HEK293T (cell line): ENCODE results near the gene MFRP.

Experiments
- CTCF ChIA-PET: fragments of 350-600 bp; formaldehyde crosslinking; extraction: SDS; loops from one replicate; lab custom pipeline; 2021; ENCODE audit warnings: antibody characterized with exemption, inconsistent platforms; lab: Yijun Ruan, JAX
- POLR2A ChIA-PET: fragments of 350-600 bp; formaldehyde crosslinking; extraction: SDS; loops from one replicate; lab custom pipeline; 2020; ENCODE audit warnings: antibody characterized with exemption, inconsistent platforms; lab: Yijun Ruan, JAX
- DNase-seq: peaks from one replicate; pipeline ENCODE4 v3.0.0; 2012; ENCODE audit warnings: mixed read lengths; ENCODE audit errors: extremely low spot score
- ARNT ChIP-seq: fragments of 450-650 bp; IDR thresholded peaks from 2 replicates; pipeline ENCODE4 v1.6.1; 2017; ENCODE audit warnings: mild to moderate bottlenecking
- BHLHE40 ChIP-seq: fragments of 450-650 bp; IDR thresholded peaks from 2 replicates; pipeline ENCODE4 v1.6.1; 2016; ENCODE audit warnings: mild to moderate bottlenecking, moderate library complexity, borderline replicate concordance
- CTBP1 ChIP-seq: fragments of 450-650 bp; IDR thresholded peaks from 2 replicates; pipeline ENCODE4 v1.6.1; 2016; ENCODE audit warnings: borderline replicate concordance
- ELF4 ChIP-seq: fragments of 450-650 bp; IDR thresholded peaks from 2 replicates; pipeline ENCODE4 v1.6.1; 2017; ENCODE audit warnings: antibody characterized with exemption
- FOXA1 ChIP-seq: fragments of 450-650 bp; IDR thresholded peaks from 2 replicates; pipeline ENCODE4 v1.6.1; 2016; ENCODE audit warnings: mild to moderate bottlenecking
- FOXK2 ChIP-seq: fragments of 450-650 bp; IDR thresholded peaks from 2 replicates; pipeline ENCODE4 v1.6.1; 2016; ENCODE audit warnings: mild to moderate bottlenecking
- FOXM1 ChIP-seq: fragments of 450-650 bp; IDR thresholded peaks from 2 replicates; pipeline ENCODE4 v1.6.1; 2017; ENCODE audit warnings: mild to moderate bottlenecking, borderline replicate concordance
- HDGF ChIP-seq: fragments of 450-650 bp; IDR thresholded peaks from 2 replicates; pipeline ENCODE4 v1.6.1; 2017; ENCODE audit warnings: antibody characterized with exemption, borderline replicate concordance
- L3MBTL2 ChIP-seq: fragments of 450-650 bp; conservative IDR thresholded peaks from 2 replicates; pipeline ENCODE4 v1.6.1; 2016; ENCODE audit warnings: mild to moderate bottlenecking
- LEF1 ChIP-seq: fragments of 450-650 bp; IDR thresholded peaks from 2 replicates; pipeline ENCODE4 v1.6.1; 2017; ENCODE audit warnings: mild to moderate bottlenecking, borderline replicate concordance
- NFRKB ChIP-seq: fragments of 450-650 bp; IDR thresholded peaks from 2 replicates; pipeline ENCODE4 v1.6.1; 2016; ENCODE audit warnings: mild to moderate bottlenecking, moderate library complexity
- SP1 ChIP-seq: fragments of 450-650 bp; IDR thresholded peaks from 2 replicates; pipeline ENCODE4 v1.6.1; 2017
- SUZ12 ChIP-seq: fragments of 450-650 bp; IDR thresholded peaks from 2 replicates; pipeline ENCODE4 v1.6.1; 2016; ENCODE audit warnings: mild to moderate bottlenecking
- TARDBP ChIP-seq: fragments of 450-650 bp; IDR thresholded peaks from 2 replicates; pipeline ENCODE4 v1.6.1; 2016
- ZNF384 ChIP-seq: fragments of 450-650 bp; IDR thresholded peaks from 2 replicates; pipeline ENCODE4 v1.6.1; 2016
- TF ChIP-seq, protein P1 (sequence below): fragments of 450-650 bp; IDR thresholded peaks from 2 replicates; pipeline ENCODE4 v1.6.1; 2016

Gene MFRP

DNA sequence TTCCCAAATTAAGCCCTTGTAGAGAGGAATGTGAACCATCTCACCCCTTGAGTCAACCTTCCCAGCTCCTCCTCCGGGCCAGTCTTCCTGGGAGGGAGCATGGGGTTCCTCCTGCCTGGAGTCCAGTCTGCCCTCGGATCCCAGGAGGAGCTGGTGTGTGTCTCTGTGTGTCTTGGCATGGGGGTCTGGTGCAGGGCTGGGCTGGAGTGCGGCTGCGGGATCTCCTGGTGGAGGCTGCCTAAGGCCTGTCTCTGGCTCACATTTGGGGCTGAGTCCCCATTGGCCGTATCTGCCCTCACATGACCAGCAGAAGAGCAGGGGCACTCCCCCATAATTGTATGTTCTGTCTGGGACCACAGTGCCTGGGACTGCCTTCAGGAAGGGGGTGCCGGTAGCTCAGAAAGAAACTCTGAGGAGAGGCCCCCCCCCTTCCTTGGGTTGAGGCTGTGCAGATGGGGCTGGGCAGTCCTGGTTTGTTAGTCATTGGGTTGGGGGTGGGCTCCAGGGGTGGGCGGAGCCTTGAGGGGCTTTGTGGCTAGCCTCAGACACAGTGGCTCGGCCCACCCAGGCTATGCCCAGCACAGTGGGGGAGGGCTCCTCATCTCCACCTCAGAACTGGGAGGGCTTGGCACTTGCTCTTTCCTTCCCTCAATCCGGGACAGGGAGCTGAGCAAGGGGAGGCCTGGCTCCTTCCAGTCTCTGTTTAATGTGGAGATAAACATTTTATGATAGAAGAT lies 8.8 kb downstream of the MFRP start:
- ChIA-PET POLR2A (interaction anchor here (0.8 to 2.3 kb wide), 14 partner anchors 9 to 253 kb away, joined by 3 to 17 read pairs (median 4); partner anchors contain the start of genes DPAGT1, HINFP, HMBS and MCAM), CTCF (interaction anchor here (0.7 to 4.0 kb wide), 24 partner anchors 10 to 247 kb away, joined by 3 to 57 read pairs (median 5); partner anchors contain the start of gene USP2)
- TF ChIP-seq NFRKB (no peak), HDGF (no peak), SUZ12 (no peak), CTBP1 (no peak), FOXM1 (no peak), ZNF384 (no peak), ELF4 (no peak)
- no peak for DNase-seq

DNA sequence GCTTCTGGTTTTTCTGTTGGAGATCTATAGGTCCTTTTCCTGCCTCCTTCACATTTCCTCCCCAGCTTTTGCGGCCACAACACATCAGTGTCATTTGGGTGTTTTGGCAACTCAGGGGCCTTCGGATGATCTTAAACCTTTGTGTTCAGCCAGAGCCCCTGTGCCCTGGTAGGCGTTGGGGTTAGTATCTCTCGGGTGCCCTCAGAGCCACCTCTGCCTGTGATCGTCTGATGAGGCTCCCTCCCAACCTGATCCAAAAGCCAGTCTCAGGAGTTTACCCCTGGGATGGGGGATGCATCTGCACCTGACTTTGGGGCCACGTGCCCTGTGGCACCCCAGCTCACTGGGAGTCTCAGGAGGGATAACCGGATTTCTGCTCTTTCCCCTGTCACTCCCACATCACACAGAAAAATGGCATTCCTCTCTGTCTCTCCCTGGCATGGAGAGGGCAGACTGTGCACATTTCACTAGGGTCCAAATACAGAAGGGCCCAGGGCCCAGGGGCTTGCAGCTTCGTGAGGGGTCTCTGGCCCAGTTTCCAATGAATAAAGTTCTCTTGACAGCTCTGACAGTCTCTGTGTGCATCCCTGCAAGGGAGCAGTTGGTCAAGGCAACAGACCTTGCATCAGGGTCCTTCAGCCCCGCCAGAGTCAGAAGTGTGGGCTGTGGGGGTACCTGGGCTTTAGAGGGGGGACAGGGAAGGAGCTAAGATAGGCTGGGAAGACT lies 9.6 kb downstream of the MFRP start:
- no peak for DNase-seq
- CTCF ChIA-PET = interaction anchor here (0.7 to 4.0 kb wide), 9 partner anchors 9 to 246 kb away, joined by 3 to 57 read pairs (median 9); no protein-coding TSS in a partner anchor
- POLR2A ChIA-PET = interaction anchor here (0.8 to 2.3 kb wide), 5 partner anchors 13 to 252 kb away, joined by 3 to 17 read pairs (median 4); partner anchors contain the start of genes HMBS and MCAM
- TF ChIP-seq FOXK2 (no peak), FOXM1 (no peak), L3MBTL2 (no peak), CTBP1 (no peak), TARDBP (no peak), HDGF (no peak), NFRKB (no peak), ARNT (no peak), ZNF384 (no peak), FOXA1 (no peak), SUZ12 (no peak), ELF4 (no peak), BHLHE40 (no peak), LEF1 (no peak), SP1 (no peak)
- TF ChIP-seq, protein P1, sequence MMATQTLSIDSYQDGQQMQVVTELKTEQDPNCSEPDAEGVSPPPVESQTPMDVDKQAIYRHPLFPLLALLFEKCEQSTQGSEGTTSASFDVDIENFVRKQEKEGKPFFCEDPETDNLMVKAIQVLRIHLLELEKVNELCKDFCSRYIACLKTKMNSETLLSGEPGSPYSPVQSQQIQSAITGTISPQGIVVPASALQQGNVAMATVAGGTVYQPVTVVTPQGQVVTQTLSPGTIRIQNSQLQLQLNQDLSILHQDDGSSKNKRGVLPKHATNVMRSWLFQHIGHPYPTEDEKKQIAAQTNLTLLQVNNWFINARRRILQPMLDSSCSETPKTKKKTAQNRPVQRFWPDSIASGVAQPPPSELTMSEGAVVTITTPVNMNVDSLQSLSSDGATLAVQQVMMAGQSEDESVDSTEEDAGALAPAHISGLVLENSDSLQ = no peak

DNA sequence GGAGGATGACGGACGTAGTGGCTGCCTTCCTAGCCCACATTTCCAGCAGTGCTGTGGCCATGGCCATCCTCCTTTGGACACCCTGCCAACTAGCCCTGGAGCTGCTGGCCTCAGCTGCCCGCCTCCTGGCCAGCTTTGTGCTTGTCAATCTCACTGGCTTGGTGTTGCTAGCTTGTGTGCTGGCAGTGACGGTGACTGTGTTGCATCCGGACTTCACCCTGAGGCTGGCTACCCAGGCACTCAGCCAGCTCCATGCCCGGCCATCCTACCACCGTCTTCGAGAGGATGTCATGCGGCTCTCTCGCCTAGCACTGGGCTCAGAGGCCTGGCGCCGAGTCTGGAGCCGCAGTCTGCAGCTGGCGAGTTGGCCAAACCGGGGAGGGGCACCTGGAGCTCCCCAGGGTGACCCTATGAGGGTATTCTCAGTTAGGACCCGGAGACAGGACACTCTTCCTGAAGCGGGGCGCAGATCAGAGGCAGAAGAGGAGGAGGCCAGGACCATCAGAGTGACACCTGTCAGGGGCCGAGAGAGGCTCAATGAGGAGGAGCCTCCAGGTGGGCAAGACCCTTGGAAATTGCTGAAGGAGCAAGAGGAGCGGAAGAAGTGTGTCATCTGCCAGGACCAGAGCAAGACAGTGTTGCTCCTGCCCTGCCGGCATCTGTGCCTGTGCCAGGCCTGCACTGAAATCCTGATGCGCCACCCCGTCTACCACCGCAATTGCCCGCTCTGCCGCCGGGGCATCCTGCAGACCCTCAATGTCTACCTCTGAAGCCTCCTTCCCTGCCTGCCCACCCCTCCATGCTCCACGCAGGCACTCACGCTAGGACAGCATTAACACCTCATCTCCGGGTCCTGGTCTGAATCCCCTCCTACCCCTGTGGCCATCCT lies 10.6 kb downstream of the MFRP start:
- TF ChIP-seq NFRKB (no peak), FOXA1 (no peak), FOXK2 (no peak), FOXM1 (no peak), LEF1 (no peak), L3MBTL2 (no peak), HDGF (no peak), SP1 (no peak), CTBP1 (no peak), ZNF384 (no peak), ELF4 (no peak), TARDBP (no peak), ARNT (no peak), SUZ12 (no peak), BHLHE40 (no peak)
- TF ChIP-seq, protein P1 = no peak
- DNase-seq = no peak
- CTCF ChIA-PET = interaction anchor here (0.6 kb wide), 1 partner anchor 44 kb away, joined by 3 read pairs; no protein-coding TSS in a partner anchor
- POLR2A ChIA-PET = no interaction called here

- ChIA-PET POLR2A (interaction anchor here (1.5 kb wide), 1 partner anchor 23 kb away, joined by 5 read pairs; no protein-coding TSS in a partner anchor), CTCF (interaction anchor here (0.8 kb wide), 1 partner anchor 13 kb away, joined by 3 read pairs; no protein-coding TSS in a partner anchor)
- TF ChIP-seq HDGF (no peak), ELF4 (no peak), LEF1 (no peak), TARDBP (no peak), FOXM1 (no peak), ZNF384 (no peak), SUZ12 (no peak), CTBP1 (no peak), FOXK2 (no peak), L3MBTL2 (no peak), ARNT (no peak), BHLHE40 (no peak), SP1 (no peak)
- TF ChIP-seq, protein P1 = no peak
- no peak for DNase-seq
Observed at GRCh38 chr11:119335091-119335654, 11.3 kb downstream of the MFRP start.
